RPMI8226 (cell line): Measurements from ENCODE around the gene MTRF1L.
"Not testable (repeated sequence)": the region's sequence is repeated elsewhere in the genome, so short reads cannot be mapped to it uniquely, and the experiment has no call there.

ENCODE experiments used
- DNase-seq: peaks from one replicate; pipeline ENCODE4 v3.0.0-alpha.2; 2015

The MTRF1L gene

DNA sequence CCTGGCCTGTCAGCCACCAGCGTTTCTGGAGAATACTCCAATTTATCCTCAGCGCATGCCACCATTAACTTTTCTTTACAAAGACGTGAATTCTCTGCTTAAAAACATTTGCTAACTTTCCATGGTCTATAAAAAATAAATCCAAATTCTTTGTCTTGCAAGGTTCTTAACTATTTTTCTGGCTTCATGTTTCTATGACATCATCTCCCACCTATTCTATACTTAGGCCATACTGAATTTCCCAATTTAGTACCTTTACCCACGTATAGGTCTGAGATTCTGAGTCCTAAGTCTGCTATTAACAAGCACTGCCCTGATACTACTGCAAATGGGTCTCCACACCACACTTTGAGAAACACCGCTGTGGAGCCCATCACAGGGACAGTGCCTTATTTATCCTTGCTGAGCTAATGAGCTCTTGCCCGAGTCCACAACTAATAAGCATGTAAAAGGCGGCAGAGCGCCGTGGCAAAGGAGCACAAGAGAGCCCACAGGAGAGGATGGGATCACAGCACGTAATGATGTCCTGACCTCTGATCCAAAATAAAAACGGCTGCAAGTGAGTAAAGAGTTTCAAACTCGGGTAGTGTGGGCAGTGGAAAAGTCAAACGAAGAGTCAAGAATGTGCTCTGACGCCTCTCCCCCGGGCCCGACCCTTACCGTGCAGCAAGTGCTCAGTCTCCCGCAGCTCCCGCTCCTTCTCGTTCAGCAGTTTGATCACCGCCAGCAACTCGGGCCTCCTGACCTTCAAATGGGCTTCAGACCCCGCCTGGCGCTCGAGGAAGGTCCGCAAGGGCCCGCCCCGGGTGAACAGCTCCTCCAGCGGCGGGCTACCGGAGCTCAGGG, 519 bp downstream of the MTRF1L start:
- peak; percentile 11 for DNase-seq

GRCh38 chr6:153000790-153001189, 1.7 kb downstream of the MTRF1L start:
- not testable (repeated sequence) for DNase-seq

- DNase-seq: no peak
These were observed 2.3 kb downstream of the MTRF1L start for GRCh38 chr6:153000243-153000642.

- DNase-seq: not testable (repeated sequence)
These were observed 3.0 kb downstream of the MTRF1L start for GRCh38 chr6:152999538-152999937.

DNA sequence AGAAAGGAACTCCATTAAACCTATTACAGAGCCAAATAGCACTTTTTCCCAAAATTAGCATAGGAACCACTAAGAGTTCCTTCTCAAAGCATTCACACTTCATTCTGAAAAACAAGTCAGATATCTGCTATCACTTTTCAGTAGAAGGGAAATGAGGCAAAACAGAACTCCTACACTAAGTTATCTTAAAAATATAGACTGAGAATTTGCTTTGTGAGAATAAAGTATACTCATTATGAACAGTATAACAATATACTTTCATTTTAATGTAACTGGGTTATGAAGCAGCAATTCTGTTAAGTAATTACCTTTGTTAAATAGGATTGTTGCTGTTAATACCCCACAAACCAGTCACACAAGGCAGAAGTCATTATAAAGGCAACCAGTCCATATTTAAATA, 8.7 kb downstream of the MTRF1L start:
- no peak for DNase-seq

DNA sequence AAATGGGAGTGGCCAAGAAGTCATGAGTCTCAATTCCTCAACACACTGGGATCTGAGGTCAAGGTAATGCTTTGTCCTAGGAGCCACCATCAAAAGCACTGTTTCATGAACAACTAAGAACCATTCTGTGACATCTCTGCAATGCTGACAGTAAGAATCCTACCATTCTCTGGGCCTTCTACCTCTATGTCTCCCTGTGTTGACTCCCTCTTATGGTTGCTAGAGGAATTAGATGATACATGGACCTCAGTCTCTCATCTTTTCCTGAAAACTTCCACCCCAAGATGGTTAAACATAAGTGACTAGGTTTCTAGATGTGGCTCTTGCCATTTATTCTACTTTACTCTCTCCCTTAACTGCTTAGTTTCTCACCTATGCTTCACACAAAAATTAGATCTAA, 9.1 kb downstream of the MTRF1L start:
- no peak for DNase-seq

DNA sequence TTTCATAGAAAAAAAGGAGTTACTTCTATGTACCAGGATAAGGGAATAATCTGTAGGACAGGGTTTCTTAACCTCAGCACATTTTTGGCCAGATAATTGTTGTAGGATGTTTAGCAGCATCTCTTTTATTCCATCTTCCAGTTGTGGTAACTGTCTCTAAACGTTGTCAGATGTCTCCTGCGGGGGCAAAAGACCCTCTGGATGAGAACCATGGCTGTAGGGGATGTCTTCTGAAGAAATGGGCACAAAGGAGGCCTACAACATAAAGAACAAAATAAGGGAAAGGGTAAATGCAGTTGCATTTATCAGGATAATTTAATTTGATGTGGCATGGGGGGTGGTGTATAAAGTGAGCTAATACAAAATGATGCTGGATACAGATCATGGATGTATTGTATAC, 15.5 kb downstream of the MTRF1L start:
- DNase-seq: no peak

DNA sequence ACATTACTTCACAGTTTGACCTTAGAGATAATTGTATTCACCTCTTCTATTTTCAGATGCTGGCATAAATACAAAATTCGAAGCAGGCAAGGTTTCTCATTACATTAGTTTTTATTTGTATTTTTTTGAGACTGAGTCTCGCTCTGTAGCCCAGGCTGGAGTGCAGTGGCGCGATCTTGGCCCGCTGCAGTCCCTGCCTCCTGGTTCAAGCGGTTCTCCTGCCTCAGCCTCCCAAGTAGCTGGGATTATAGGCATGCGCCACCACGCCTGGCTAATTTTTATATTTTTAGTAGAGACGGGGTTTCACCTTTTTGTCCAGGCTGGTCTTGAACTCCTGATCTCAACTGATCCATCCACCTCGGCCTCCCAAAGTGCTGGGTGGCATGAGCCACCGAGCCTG, 17.2 kb downstream of the MTRF1L start:
- not testable (repeated sequence) for DNase-seq

DNA sequence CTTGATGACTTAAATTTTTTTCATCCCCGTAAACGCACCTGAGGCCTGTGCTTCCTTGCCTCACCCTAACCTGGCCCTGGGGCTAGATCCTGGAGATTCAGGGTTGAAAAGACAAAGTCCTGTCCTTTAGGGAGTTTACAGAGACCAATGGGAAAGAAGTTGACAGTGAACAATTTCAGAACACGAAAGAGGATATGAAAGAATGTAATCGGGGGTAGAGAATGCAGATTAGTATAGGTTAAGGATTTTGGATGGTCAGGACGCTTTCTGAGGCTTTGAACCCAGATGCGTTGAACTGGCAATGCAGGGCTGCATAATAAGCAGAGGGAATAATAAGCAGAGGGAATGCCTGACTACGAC, 18.0 kb downstream of the MTRF1L start:
- peak; percentile 47 for DNase-seq

GRCh38 chr6:152983637-152984512, 18.6 kb downstream of the MTRF1L start:
- peak; percentile 97 for DNase-seq

- DNase-seq: peak; percentile 98
These were observed 19.4 kb downstream of the MTRF1L start, which contains the start of gene FBXO5 for GRCh38 chr6:152982904-152983636. Gene FBXO5 (minus strand): TSS chr6:152983041. CDS start chr6:152982959, 82 bp downstream.

DNA sequence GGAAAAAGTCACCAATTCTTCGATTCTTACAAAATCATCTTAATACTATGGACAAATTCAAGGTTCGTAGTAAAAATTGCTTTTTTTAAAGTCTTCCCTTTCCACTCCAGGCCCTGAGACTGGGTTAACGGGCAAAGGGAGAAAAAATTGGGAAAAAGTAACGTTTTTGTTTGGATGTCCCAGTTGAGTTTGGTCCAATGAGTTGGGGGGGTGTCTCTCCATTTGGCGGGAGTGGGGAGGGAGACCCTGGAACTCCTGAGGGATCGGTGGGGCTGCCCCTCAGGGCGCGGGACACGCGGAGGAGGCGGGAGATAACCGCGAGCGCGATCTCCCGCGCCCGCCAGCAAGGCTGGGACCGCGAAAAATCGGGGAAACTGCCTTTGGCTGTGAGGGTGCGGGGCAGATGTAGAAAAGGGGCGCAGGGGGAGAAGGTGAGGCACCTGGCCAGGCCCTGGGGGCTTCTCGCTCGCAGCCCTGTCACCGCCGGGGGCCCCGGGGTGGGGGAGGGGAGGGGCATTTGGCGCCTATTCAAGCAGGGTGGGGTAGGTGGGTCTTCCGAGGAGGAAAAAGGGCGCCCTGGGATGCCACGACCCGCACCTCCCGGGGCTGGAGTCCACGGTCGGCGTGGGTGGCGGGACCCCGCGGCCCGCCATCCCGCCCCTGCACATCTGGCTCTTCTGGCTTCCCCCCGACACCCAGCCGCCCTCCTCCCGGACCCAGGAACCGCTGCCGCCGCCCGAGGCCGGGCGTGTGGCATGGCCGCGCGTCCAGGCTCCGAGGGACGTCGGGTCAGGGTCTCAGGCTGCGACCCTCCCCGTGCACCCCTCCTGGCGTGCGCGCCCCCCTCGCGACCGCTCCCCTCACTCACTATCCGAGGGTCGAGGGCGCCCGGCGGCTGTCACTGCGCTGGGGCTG, 20.3 kb downstream of the MTRF1L start:
- DNase-seq: peak; percentile 33

DNA sequence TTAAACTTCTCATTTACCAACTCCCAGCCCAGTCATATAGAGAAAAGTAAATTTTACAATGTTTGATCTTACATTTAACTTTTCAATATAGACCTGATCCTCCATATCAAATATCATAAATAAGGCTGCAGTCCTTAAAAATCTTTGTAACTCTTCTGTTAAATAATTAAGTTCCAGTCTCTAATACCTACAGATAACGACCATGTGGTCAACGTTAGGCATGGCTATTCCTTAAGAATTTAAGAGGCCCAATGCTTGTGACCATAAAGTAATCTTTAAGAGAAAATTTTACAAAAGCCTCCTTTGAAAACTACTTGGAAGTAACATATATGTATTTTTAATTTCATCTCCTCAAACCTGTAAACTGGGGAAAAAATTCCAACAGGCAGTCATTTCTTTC, 21.3 kb downstream of the MTRF1L start:
- no peak for DNase-seq

- DNase-seq: no peak
These were observed 21.9 kb downstream of the MTRF1L start for GRCh38 chr6:152980656-152981055.

DNA sequence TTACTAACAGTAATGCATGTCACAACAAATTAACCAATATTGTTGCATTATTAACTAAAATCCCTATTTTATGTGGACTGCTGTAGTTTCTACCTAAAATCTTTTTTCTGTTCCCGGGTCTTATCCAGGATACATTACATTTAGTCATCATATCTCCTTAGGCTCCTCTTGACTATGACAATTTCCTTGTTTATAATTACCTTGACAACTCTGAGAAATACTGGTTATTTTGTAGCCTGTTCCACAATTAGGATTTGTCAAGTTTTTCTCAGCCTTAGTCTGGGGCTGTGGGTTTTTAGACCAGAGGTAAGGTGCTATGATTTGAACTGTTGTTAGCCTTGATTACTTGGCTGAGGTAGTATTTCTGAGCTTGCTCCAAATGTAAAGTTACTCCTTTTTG, 23.4 kb downstream of the MTRF1L start:
- DNase-seq: no peak

GRCh38 chr6:152978058-152978457, 24.5 kb downstream of the MTRF1L start:
- no peak for DNase-seq

GRCh38 chr6:152977556-152977955, 25.0 kb downstream of the MTRF1L start:
- DNase-seq: no peak

DNA sequence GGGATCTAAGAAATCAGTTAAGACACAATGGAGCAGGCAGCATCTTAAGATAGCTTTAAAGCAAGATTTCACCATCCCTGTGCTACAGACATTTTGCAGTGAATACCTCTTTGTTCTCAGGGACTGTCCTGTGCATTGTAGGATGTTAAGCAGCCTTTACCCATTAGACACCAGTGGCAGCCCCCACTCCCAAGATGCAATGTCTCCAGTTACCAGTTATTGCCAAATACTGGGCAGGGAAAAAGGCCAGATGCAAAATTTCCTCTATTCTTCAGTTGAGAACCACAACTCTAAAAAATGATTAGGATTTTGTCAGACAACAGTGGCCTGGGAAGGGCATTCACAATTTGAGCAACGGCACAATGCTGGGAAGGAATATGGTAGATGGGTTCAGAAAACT, 25.8 kb downstream of the MTRF1L start:
- no peak for DNase-seq

GRCh38 chr6:152975204-152975915, 27.1 kb downstream of the MTRF1L start:
- DNase-seq: no peak

DNA sequence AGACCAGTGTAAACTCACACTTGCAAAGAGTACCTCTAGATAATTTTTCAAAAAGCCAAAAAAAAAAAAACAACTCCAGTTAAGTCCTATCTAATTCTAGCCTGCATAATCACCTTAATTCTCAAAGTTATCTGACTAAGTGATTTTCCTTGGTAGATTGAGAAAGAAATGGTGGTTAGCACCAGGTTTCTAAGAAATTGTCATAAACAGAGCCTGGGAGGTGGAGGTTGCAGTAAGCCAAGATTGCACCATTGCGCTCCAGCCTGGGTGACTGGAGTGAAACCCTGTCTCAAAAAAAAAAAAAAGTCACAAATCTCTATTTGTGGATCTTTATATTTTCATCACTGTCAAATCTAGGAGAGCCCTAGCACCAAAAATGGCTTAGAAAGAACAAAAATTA, 28.6 kb downstream of the MTRF1L start:
- no peak for DNase-seq

GRCh38 chr6:152969688-152970418, 32.7 kb downstream of the MTRF1L start:
- DNase-seq: no peak
